Liver (tissue), 9 donors: ENCODE measurements around the gene TYMP. TPM values are rescaled to one million over a fixed set of nuclear protein-coding genes. Genes with fewer than 3 reads are reported as not detected.

ENCODE experiments used
- DNase-seq: peaks from one replicate; pipeline ENCODE4 v3.0.0-alpha.2; 2017; ENCODE audit warnings: low spot score
- H3K27ac ChIP-seq, 2 donors: one replicate each; pipeline ENCODE4 v1.7.0; 2013; ENCODE audit warnings: inconsistent platforms in 2 of 2, low read length in 2 of 2, control low read depth in 1 of 2, low read depth in 1 of 2, mild to moderate bottlenecking in 1 of 2
- H3K27me3 ChIP-seq, 4 donors: one replicate each; pipeline versions ENCODE4 v1.6.1 to v1.7.0; 2013; ENCODE audit warnings: low read length in 3 of 4, inconsistent platforms in 1 of 4, mild to moderate bottlenecking in 1 of 4, moderate library complexity in 1 of 4; ENCODE audit not compliant: control insufficient read depth in 4 of 4, insufficient read depth in 4 of 4
- H3K36me3 ChIP-seq, 4 donors: one replicate each; pipeline versions ENCODE4 v1.6.1 to v1.7.0; 2013; ENCODE audit warnings: low read length in 3 of 4, mild to moderate bottlenecking in 3 of 4, low read depth in 1 of 4, moderate library complexity in 1 of 4; ENCODE audit not compliant: control insufficient read depth in 4 of 4, insufficient read depth in 3 of 4
- H3K4me1 ChIP-seq, 4 donors: one replicate each; pipeline versions ENCODE4 v1.6.1 to v1.7.0; 2013; ENCODE audit warnings: low read length in 3 of 4, mild to moderate bottlenecking in 3 of 4, moderate library complexity in 1 of 4; ENCODE audit not compliant: control insufficient read depth in 4 of 4, insufficient read depth in 4 of 4
- H3K4me3 ChIP-seq, 3 donors: one replicate each; pipeline versions ENCODE4 v1.6.1 to v1.7.0; 2013; ENCODE audit warnings: low read length in 3 of 3, control low read depth in 1 of 3, low read depth in 1 of 3, mild to moderate bottlenecking in 1 of 3
- H3K9ac ChIP-seq, 2 donors: one replicate each; pipeline ENCODE4 v1.7.0; 2013; ENCODE audit warnings: low read length in 2 of 2, mild to moderate bottlenecking in 2 of 2, moderate library complexity in 2 of 2, control low read depth in 1 of 2, low read depth in 1 of 2
- H3K9me3 ChIP-seq, 4 donors: one replicate each; pipeline versions ENCODE4 v1.6.1 to v1.7.0; 2013; ENCODE audit warnings: low read length in 3 of 4; ENCODE audit not compliant: control insufficient read depth in 4 of 4
- ATF3 ChIP-seq: IDR thresholded peaks from 2 replicates; pipeline ENCODE4 v1.6.1; 2016; ENCODE audit warnings: antibody characterized with exemption
- CTCF ChIP-seq: fragments of 150-350 bp; IDR thresholded peaks from 2 replicates; pipeline ENCODE4 v1.5.1; 2017; ENCODE audit warnings: improper control_type of control experiment, low read depth, low read length; ENCODE audit not compliant: missing input control
- EGR1 ChIP-seq, 2 donors: IDR thresholded peaks; 2 replicates each; pipeline ENCODE4 v1.6.1; 2016 to 2018; ENCODE audit warnings: antibody characterized with exemption in 2 of 2, low read depth in 2 of 2
- FOXA1 ChIP-seq: IDR thresholded peaks from 2 replicates; pipeline ENCODE4 v1.6.1; 2016; ENCODE audit warnings: antibody characterized with exemption
- FOXA2 ChIP-seq: IDR thresholded peaks from 2 replicates; pipeline ENCODE4 v1.6.1; 2016; ENCODE audit warnings: antibody characterized with exemption
- GABPA ChIP-seq, 2 donors: IDR thresholded peaks in 1 of 2; conservative IDR thresholded peaks in 1 of 2; 2 replicates each; pipeline ENCODE4 v1.6.1; 2016; ENCODE audit warnings: antibody characterized with exemption in 2 of 2, mild to moderate bottlenecking in 1 of 2, moderate library complexity in 1 of 2
- HNF4A ChIP-seq, 2 donors: conservative IDR thresholded peaks; 2 replicates each; pipeline ENCODE4 v1.6.1; 2016; ENCODE audit warnings: antibody characterized with exemption in 2 of 2, mild to moderate bottlenecking in 2 of 2
- HNF4G ChIP-seq: IDR thresholded peaks from 2 replicates; pipeline ENCODE4 v1.6.1; 2016; ENCODE audit warnings: antibody characterized with exemption
- JUND ChIP-seq, 2 donors: IDR thresholded peaks; 2 replicates each; pipeline ENCODE4 v1.6.1; 2016; ENCODE audit warnings: antibody characterized with exemption in 2 of 2
- MAX ChIP-seq: IDR thresholded peaks from 2 replicates; pipeline ENCODE4 v1.6.1; 2016; ENCODE audit warnings: antibody characterized with exemption
- NR2F2 ChIP-seq: IDR thresholded peaks from 2 replicates; pipeline ENCODE4 v1.6.1; 2016; ENCODE audit warnings: antibody characterized with exemption
- RAD21 ChIP-seq, 2 donors: IDR thresholded peaks; 2 replicates each; pipeline ENCODE4 v1.6.1; 2016; ENCODE audit warnings: antibody characterized with exemption in 2 of 2, mild to moderate bottlenecking in 2 of 2
- REST ChIP-seq: IDR thresholded peaks from 2 replicates; pipeline ENCODE4 v1.6.1; 2016; ENCODE audit warnings: antibody characterized with exemption, mild to moderate bottlenecking
- RXRA ChIP-seq, 2 donors: IDR thresholded peaks; 2 replicates each; pipeline ENCODE4 v1.6.1; 2017 to 2018; ENCODE audit warnings: antibody characterized with exemption in 2 of 2, mild to moderate bottlenecking in 1 of 2
- SP1 ChIP-seq: IDR thresholded peaks from 2 replicates; pipeline ENCODE4 v1.6.1; 2018; ENCODE audit warnings: antibody characterized with exemption, mild to moderate bottlenecking
- TAF1 ChIP-seq: conservative IDR thresholded peaks from 2 replicates; pipeline ENCODE4 v1.6.1; 2016; ENCODE audit warnings: antibody characterized with exemption, mild to moderate bottlenecking
- YY1 ChIP-seq: IDR thresholded peaks from 2 replicates; pipeline ENCODE4 v1.6.1; 2016; ENCODE audit warnings: antibody characterized with exemption, mild to moderate bottlenecking
- ZBTB33 ChIP-seq: IDR thresholded peaks from 2 replicates; pipeline ENCODE4 v1.6.1; 2016; ENCODE audit warnings: antibody characterized with exemption
- WGBS: extraction: QIAGEN DNeasy Blood & Tissue Kit; methylation state at CpG from one replicate; pipeline ENCODE4 v1.1.7; 2013; 5-methylcytosine and 5-hydroxymethylcytosine counted together
- polyA plus RNA-seq, 2 donors: library from polyadenylated mRNA; stranded (reverse) in 1 of 2; unstranded in 1 of 2; fragments of 200-250 nt in 1 of 2; fragments of >200 nt in 1 of 2; fragmentation: Nextera tagmentation in 1 of 2; extraction: Ambion mirVana in 1 of 2; gene quantifications; one replicate each; pipeline versions ENCODE4 v1.2.1 to v1.2.3, GENCODE V29; 2013 to 2015
- total RNA-seq, 2 donors: library from RNA; depleted of rRNA; stranded (reverse); fragments of >200 nt; gene quantifications; one replicate each; pipeline ENCODE4 v1.2.3, GENCODE V29; 2014
- donor health status: healthy.
- donor health status: healthy.
- donor health status: healthy.
- donor health status: healthy.
- donor health status: healthy.

The TYMP gene
- total and polyA plus RNA-seq, 4 donors: 34.0 to 109 (median 65.5) TPM

- Histone ChIP-seq H3K9ac (no peak within 1 kb of the TSS), H3K27ac (no peak within 1 kb of the TSS), H3K4me3 (no peak within 1 kb of the TSS), H3K36me3 (peaks cover 0 to 1% (median 0%) of the 10 kb centered on the region in 4 donors), H3K9me3 (no peaks in the 10 kb centered on the region), H3K27me3 (no peaks in the 10 kb centered on the region), H3K4me1 (peaks cover 7 to 16% (median 11%) of the 10 kb centered on the region in 4 donors)
- WGBS: 48% methylated on average over 63 of the region's 63 CpGs
- DNase-seq: no peak
- TF ChIP-seq TAF1 (no peak), RXRA (IDR thresholded peaks at IDR 0.05) (peak; percentile 10 to 55)
These were observed 48.4 kb upstream of the TYMP start, which contains the start of gene CPT1B for GRCh38 chr22:50577987-50578775. Gene CPT1B, minus strand, starts transcription at chr22:50578427. Its CDS starts 512 bp downstream, at chr22:50577915.

GRCh38 chr22:50577697-50577986 lies 47.8 kb upstream of the TYMP start:
- H3K27me3 ChIP-seq: no peaks in the 10 kb centered on the region
- no peak overlapping the region for H3K27ac ChIP-seq
- no peak for TF ChIP-seq YY1
- no peak for TF ChIP-seq EGR1 (IDR thresholded peaks at IDR 0.05; ENCODE audit: low read depth in 2 of 2)
- TF ChIP-seq FOXA1: no peak
- TF ChIP-seq REST: no peak
- no peak for TF ChIP-seq RXRA (IDR thresholded peaks at IDR 0.05)
- TF ChIP-seq CTCF: no peak
- no peak for TF ChIP-seq ATF3
- no peak for TF ChIP-seq HNF4G
- TF ChIP-seq GABPA (IDR thresholded peaks at IDR 0.05 in 1 of 2, conservative IDR thresholded peaks at IDR 0.05 in 1 of 2): no peak
- no peak for TF ChIP-seq MAX
- no peak for TF ChIP-seq TAF1
- TF ChIP-seq HNF4A (conservative IDR thresholded peaks at IDR 0.05): no peak
- TF ChIP-seq JUND (IDR thresholded peaks at IDR 0.05): no peak
- no peak for TF ChIP-seq SP1
- no peak for TF ChIP-seq FOXA2
- no peak for TF ChIP-seq RAD21 (IDR thresholded peaks at IDR 0.05)
- TF ChIP-seq ZBTB33: no peak
- no peak for TF ChIP-seq NR2F2
- peaks cover 7 to 16% (median 13%) of the 10 kb centered on the region in 4 donors for H3K4me1 ChIP-seq
- no peak overlapping the region for H3K9ac ChIP-seq
- peaks cover 0 to 1% (median 0%) of the 10 kb centered on the region in 4 donors for H3K36me3 ChIP-seq
- no peak overlapping the region for H3K4me3 ChIP-seq
- no peak for DNase-seq
- H3K9me3 ChIP-seq: no peaks in the 10 kb centered on the region
- WGBS: 72% methylated on average over 23 of the region's 23 CpGs
